ENCODE results near the gene SLC11A2. TPM values are rescaled to one million over a fixed set of nuclear protein-coding genes. Genes with fewer than 3 reads are reported as not detected.

The SLC11A2 gene
- total RNA-seq, 1 experiment from 2014 or later: 76.4 TPM

- Histone ChIP-seq H3K4me3 (no peak overlapping the region), H3K27me3 (no peaks in the 10 kb centered on the region), H3K9me3 (replicated peaks) (no peaks in the 10 kb centered on the region), H3K36me3 (peaks cover 62% of the 10 kb centered on the region), H3K4me1 (no peaks in the 10 kb centered on the region), H3K27ac (no peak overlapping the region)
- DNase-seq: no peak
Observed at GRCh38 chr12:50990791-50991190, 35.4 kb downstream of the SLC11A2 start.

DNA sequence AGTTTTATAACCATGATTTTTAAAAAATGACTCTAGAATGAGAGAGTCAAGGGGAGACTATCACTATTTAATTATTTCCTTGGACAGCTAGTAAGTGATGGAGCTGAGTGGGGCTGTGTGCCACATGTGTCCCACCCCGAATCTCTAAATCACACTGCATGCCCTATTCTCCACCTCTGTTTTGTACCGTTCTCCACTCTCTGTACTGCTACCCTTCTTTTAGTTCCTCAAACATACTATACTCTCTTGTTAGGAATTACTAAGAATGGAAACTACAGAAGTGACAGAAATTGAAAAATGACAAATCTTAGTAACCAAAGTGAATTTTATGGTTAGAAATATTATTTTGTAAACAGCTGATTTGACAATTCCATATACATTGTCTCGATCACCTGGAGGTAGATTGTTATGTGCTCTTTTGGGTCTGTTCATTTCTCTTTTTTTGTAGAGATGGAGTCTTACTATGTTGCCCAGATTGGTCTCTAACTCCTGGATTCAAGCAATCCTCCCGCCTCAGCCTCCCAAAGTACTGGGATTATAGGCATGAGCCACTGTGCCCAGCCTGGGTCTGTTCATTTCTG is 35.9 kb downstream of the SLC11A2 start:
- no peaks in the 10 kb centered on the region for H3K27me3 ChIP-seq
- no peak overlapping the region for H3K4me3 ChIP-seq
- H3K9me3 ChIP-seq (replicated peaks): no peaks in the 10 kb centered on the region
- no peak for DNase-seq
- peaks cover 58% of the 10 kb centered on the region for H3K36me3 ChIP-seq
- H3K27ac ChIP-seq: no peak overlapping the region
- H3K4me1 ChIP-seq: no peaks in the 10 kb centered on the region

DNA sequence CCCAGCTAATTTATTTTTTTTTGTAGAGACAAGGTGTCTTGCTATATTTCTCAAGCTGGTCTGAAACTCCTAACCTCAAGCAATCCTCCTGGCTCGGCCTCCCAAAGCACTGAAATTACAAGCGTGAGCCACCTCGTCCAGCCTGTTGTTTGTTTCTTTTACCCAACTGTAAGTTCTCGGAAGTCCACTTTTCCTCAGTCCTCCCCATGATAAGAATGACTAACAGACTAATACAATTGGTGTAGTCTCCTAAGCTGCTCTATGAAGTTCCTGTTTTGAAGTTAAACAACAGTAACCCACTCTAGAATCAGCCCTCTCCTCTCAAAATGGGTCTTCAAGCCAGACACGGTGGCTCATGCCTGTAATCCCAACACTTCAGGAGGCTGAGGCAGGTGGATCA is 37.3 kb downstream of the SLC11A2 start:
- no peaks in the 10 kb centered on the region; the same call in 1 of the 2 replicates for H3K4me1 ChIP-seq
- H3K27ac ChIP-seq: no peak overlapping the region
- DNase-seq: no peak
- H3K9me3 ChIP-seq (replicated peaks): 0 out of 2 replicates have a peak, but pooled peaks cover 3% of the 10 kb centered on the region
- H3K36me3 ChIP-seq: peaks cover 50% of the 10 kb centered on the region
- no peaks in the 10 kb centered on the region for H3K27me3 ChIP-seq
- no peak overlapping the region for H3K4me3 ChIP-seq

DNA sequence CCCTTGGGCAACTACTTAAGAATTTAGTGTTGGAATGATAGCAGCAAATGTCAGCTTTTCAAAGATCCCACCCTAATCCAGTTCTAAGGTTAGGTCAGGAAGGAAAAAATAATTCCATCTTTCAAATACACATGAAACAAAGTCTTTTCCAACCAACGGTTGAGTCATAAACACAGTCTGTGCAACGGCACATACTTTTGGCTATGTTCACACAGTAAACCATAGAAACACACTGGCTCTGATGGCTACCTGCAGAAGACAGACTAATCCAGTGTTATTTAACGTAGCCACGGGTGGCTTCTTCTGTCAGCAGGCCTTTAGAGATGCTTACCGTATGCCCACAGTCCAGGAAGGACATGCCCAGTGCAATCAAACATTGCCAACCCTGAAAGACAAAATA is 38.1 kb downstream of the SLC11A2 start:
- Histone ChIP-seq H3K36me3 (peaks cover 50% of the 10 kb centered on the region), H3K4me1 (no peaks in the 10 kb centered on the region; the same call in 1 of the 2 replicates), H3K27ac (no peak overlapping the region), H3K9me3 (replicated peaks) (0 out of 2 replicates have a peak, but pooled peaks cover 3% of the 10 kb centered on the region), H3K27me3 (no peaks in the 10 kb centered on the region), H3K4me3 (no peak overlapping the region)
- DNase-seq: no peak

DNA sequence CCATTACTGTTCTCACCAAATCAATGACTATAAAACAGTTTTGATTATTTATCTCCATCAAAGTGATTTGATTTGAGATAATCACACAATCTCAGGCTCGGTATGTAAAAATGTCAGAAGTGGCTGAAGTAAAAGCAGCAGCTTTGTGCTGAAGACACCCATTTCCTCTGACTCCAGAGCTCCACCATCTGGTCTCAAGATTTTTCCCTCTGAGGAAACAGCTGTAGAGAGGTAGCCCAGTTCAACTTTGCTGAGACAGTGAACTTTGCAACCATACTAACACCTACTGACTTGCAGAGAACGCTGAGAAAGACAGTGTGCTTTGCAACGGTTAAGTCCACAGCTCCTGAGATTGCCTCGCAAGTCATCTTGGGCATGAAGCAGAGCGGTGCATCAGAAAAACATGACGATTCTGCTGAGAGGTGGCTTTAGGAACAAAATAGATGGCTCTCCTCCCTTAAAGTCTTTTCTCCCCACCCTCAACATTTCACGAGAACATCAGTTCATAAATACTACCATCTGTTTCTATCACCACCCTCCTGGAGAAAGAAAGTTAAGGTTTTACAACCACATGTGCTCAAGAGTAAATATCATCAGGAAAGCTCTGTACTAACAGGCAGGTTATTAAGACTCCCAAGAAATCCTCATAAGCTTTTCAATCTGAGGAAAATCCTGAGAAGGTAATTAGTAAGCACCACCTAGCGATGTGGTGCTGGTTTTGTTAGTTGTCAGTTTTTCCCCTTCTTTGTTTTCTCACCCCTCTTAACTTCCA is 39.0 kb downstream of the SLC11A2 start:
- no peaks in the 10 kb centered on the region for H3K27me3 ChIP-seq
- no peaks in the 10 kb centered on the region; the same call in 1 of the 2 replicates for H3K4me1 ChIP-seq
- no peak overlapping the region for H3K4me3 ChIP-seq
- 0 out of 2 replicates have a peak, but pooled peaks cover 3% of the 10 kb centered on the region for H3K9me3 ChIP-seq (replicated peaks)
- no peak overlapping the region for H3K27ac ChIP-seq
- peaks cover 43% of the 10 kb centered on the region for H3K36me3 ChIP-seq
- peak; percentile 13 to 57 for DNase-seq

DNA sequence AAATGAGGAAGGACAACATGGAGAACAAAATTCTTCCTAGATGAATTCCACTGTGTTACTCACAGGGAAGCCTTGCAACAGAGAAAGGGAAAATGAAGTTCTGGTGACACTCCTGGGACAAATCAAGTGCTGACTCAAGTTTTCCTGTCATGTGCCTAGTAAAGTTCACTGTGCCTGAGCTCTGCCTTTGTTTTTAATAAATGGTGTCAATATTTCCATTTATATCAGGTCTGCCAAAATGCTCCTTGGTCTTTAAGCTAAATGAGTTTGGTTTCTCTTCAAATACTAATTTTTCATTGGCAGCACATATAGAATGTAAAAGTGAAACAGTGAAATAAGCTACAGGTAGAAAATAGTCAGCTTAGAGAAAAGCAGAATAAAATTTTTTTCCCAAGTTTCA is 40.9 kb downstream of the SLC11A2 start:
- Histone ChIP-seq H3K9me3 (replicated peaks) (0 out of 2 replicates have a peak, but pooled peaks cover 3% of the 10 kb centered on the region), H3K4me1 (no peaks in the 10 kb centered on the region; the same call in 1 of the 2 replicates), H3K36me3 (peaks cover 27% of the 10 kb centered on the region), H3K27me3 (no peaks in the 10 kb centered on the region), H3K27ac (no peak overlapping the region), H3K4me3 (no peak overlapping the region)
- DNase-seq: no peak

- Histone ChIP-seq H3K36me3 (peaks cover 24% of the 10 kb centered on the region), H3K4me1 (no peaks in the 10 kb centered on the region; the same call in 1 of the 2 replicates), H3K9me3 (replicated peaks) (0 out of 2 replicates have a peak, but pooled peaks cover 3% of the 10 kb centered on the region), H3K27ac (no peak overlapping the region), H3K4me3 (no peak overlapping the region), H3K27me3 (no peaks in the 10 kb centered on the region)
- no peak for DNase-seq
Observed at GRCh38 chr12:50984586-50985298, 41.4 kb downstream of the SLC11A2 start.

- no peak for DNase-seq
- Histone ChIP-seq H3K27ac (no peak overlapping the region), H3K4me3 (no peak overlapping the region), H3K9me3 (replicated peaks) (0 out of 2 replicates have a peak, but pooled peaks cover 7% of the 10 kb centered on the region), H3K27me3 (no peaks in the 10 kb centered on the region), H3K36me3 (peaks cover 4% of the 10 kb centered on the region; the same call in 1 of the 2 replicates), H3K4me1 (no peaks in the 10 kb centered on the region; the same call in 1 of the 2 replicates)
Observed at GRCh38 chr12:50981319-50982239, 44.6 kb downstream of the SLC11A2 start.

- no peaks in the 10 kb centered on the region for H3K27me3 ChIP-seq
- no peak overlapping the region for H3K4me3 ChIP-seq
- 0 out of 2 replicates have a peak, but pooled peaks cover 7% of the 10 kb centered on the region for H3K9me3 ChIP-seq (replicated peaks)
- DNase-seq: no peak
- H3K27ac ChIP-seq: no peak overlapping the region
- H3K36me3 ChIP-seq: 0 out of 2 replicates have a peak, but pooled peaks cover 2% of the 10 kb centered on the region
- no peaks in the 10 kb centered on the region; the same call in 1 of the 2 replicates for H3K4me1 ChIP-seq
Observed at GRCh38 chr12:50980545-50980944, 45.6 kb downstream of the SLC11A2 start.

DNA sequence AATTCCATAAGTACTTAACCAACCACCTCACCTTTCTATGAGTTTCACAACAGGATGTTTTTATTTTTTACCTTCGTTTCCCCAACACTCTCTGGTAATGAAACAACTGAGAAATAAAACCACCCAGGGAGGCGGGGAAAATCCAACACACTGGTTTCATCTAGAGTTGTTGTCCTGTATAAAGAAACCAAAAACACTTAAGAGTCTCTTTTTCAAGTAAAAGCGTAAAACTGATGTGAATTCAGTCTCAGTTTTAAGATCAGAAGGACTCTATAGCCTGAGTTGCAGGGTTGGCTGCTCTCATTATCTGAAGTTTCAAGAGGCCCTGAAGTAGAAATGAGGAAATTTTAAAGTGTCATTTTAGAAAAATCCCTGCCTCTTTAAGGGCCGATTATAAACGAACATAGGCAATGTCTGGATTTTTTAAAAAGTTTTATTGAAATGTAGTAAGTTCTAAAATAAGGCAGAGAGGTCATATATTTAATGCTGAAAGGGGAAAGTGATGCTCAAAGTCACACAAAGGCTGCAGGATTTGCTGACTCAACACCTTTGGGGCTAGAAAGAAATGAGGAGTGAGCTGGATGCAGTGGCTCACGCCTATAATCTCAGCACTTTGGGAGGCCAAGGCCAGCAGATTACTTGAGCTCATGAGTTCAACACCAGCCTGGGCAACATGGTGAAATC is 46.7 kb downstream of the SLC11A2 start:
- Histone ChIP-seq H3K4me3 (no peak overlapping the region), H3K9me3 (replicated peaks) (0 out of 2 replicates have a peak, but pooled peaks cover 7% of the 10 kb centered on the region), H3K36me3 (no peaks in the 10 kb centered on the region), H3K27me3 (no peaks in the 10 kb centered on the region), H3K4me1 (no peaks in the 10 kb centered on the region), H3K27ac (no peak overlapping the region)
- DNase-seq: no peak

DNA sequence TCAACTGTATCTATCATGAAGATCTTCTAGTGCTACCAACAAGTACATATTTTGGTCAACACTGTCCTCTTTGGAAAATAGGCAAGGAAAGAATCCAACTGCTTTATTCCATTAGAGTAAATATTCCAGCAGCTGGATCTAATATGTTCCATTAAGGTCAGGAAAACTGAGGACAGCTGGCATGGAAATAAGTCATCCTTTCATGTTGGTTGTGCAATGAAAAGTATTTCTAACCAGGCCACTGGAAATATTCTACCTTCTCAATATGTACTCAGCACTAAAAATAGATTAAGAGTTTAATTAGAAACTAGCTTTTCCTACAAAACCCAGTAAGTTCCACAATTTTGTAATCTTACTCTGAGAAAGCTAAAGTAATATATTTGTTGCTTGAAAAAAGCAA is 54.2 kb downstream of the SLC11A2 start:
- Histone ChIP-seq H3K27ac (no peak overlapping the region), H3K27me3 (no peaks in the 10 kb centered on the region), H3K36me3 (peaks cover 10% of the 10 kb centered on the region), H3K4me1 (no peaks in the 10 kb centered on the region), H3K4me3 (no peak overlapping the region), H3K9me3 (replicated peaks) (0 out of 2 replicates have a peak, but pooled peaks cover under 1% of the 10 kb centered on the region)
- no peak for DNase-seq

- H3K4me1 ChIP-seq: no peaks in the 10 kb centered on the region
Observed at GRCh38 chr12:50964432-50964831, 61.8 kb downstream of the SLC11A2 start.

DNA sequence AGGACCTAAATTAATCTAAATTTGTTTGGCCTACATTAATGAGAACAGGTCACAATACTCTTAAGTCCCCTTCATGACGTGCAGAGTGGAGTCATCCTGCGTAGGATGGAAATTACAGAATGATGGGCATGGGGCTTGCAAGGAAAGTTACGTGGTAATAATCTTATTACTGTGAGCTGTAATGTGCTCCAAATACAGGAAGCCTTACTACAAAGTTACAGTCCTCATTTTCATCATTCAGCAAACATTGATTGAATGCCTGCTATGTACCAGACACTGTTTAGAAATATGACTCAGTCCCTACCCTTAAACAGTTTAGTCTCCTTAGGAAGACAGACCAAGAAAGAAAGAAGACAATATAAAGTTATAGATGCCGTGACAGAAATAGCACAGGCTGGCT is 64.5 kb downstream of the SLC11A2 start:
- Histone ChIP-seq H3K36me3 (no peaks in the 10 kb centered on the region), H3K4me3 (no peak overlapping the region), H3K9me3 (replicated peaks) (no peaks in the 10 kb centered on the region), H3K4me1 (no peaks in the 10 kb centered on the region), H3K27me3 (no peaks in the 10 kb centered on the region), H3K27ac (no peak overlapping the region)
- DNase-seq: no peak

More at GRCh38 chr12:50964432-50964831, 61.8 kb downstream of the SLC11A2 start:
- no peaks in the 10 kb centered on the region for H3K27me3 ChIP-seq
- DNase-seq: no peak
- H3K4me3 ChIP-seq: no peak overlapping the region
- no peak overlapping the region for H3K27ac ChIP-seq
- H3K9me3 ChIP-seq (replicated peaks): no peaks in the 10 kb centered on the region
- no peaks in the 10 kb centered on the region for H3K36me3 ChIP-seq

All from SJCRH30 (cell line).